ENCODE measurements around the gene SUSD2.

SUSD2 gene

DNA sequence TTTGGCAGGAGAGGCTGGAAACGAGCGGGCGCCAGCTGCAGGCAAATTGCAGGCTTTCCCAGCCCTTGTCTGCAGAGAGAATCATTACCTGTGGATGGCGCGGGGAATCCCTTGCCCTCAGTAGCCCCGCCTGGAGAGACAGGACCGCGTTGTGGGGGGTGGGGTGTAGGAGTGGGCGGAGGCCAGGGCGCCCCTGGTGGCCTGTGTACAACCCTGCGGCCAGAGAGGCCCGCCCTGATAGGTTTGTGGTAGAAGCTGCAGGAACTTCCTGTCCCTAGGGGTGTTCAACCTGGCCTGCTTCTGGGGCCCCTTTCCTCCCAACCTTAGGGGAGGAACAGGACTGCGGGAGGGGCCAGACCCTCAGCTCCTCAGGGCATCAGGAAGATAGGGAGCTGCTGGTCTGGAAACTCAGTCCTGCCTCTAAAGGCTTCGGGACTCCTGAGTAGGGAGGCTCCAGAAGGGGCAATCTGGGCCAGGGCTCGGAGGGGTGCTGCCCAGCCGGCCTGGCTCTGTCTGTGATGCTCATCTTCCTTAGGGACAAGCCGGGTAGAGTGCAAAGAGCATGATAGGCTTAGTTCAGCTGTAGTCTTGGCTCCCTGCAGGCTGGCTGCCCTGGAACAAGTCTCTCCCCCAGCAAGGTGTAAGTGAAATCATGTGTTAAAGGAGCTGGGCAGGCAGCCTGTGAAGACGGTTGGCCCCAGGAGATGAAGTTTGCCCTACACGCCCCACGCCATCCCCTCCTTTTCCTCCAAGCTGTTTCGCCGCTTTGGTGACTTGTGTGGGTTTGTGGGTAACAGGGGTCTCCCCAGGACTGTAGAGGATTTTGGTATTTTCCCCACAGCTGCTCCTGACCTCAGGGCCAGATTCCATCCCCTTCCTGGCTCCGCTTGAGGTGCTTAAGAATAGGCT lies 24.1 kb upstream of the SUSD2 start:
- Histone ChIP-seq H3K36me3 (ENCODE audit: control insufficient read depth in 4 of 4, insufficient read depth in 4 of 4, low read length in 3 of 4) (peaks cover 0 to 47% (median 20%) of the 10 kb centered on the region in 4 experiments), H3K27me3 (replicated peaks in 2 of 5; ENCODE audit: control insufficient read depth in 4 of 5, insufficient read depth in 5 of 5, low read length in 4 of 5) (no peaks in the 10 kb centered on the region), H3K4me1 (ENCODE audit: control extremely low read depth in 1 of 4, control insufficient read depth in 4 of 4, insufficient read depth in 4 of 4, low read length in 3 of 4) (peaks cover 4 to 76% (median 69%) of the 10 kb centered on the region in 4 experiments), H3K4me3 (ENCODE audit: control insufficient read depth in 1 of 7, extremely low read depth in 1 of 7, insufficient read depth in 4 of 7, low read depth in 2 of 7, low read length in 6 of 7) (peak overlapping the region; percentile 66 to 95 (median 84)), H3K27ac (ENCODE audit: insufficient read depth in 1 of 2, low read depth in 1 of 2, low read length in 2 of 2, poor library complexity in 1 of 2, severe bottlenecking in 2 of 2) (peak overlapping the region in 1 of 2 experiments; percentile 57), H3K9me3 (ENCODE audit: control extremely low read depth in 1 of 5, control insufficient read depth in 4 of 5, insufficient read depth in 2 of 5, low read depth in 1 of 5, low read length in 4 of 5) (no peaks in the 10 kb centered on the region)
- CTCF ChIA-PET = interaction anchor here (0.6 to 55.4 kb wide), 10 partner anchors 7 to 122 kb away, joined by 3 to 1213 read pairs (median 4); partner anchors contain the start of gene SUSD2
- 1% methylated on average over 10 of the region's 23 CpGs for WGBS (ENCODE audit: insufficient coverage)
- peak; percentile 87 to 93 (median 93) for DNase-seq
- POLR2A ChIA-PET = interaction anchor here (1.7 to 4.1 kb wide), 5 partner anchors 10 to 23 kb away, joined by 6 to 19 read pairs (median 10); no protein-coding TSS in a partner anchor

DNA sequence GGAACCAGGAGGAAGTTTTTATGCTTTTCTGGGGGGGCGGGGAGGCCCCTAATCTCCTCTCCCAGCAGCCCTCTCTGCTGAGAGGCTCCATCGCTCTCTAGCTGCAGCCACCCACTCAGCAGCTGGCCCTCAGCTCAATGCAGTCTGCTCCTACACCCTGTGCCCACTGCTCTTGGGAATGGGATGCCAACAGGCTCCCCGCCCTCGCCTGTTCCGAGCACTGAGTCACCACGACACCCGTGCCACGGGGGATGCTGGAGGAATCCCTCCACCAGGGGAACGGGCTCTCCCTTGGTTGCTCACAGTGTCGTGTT lies 23.5 kb upstream of the SUSD2 start:
- Histone ChIP-seq H3K4me1 (ENCODE audit: control extremely low read depth in 1 of 4, control insufficient read depth in 4 of 4, insufficient read depth in 4 of 4, low read length in 3 of 4) (peaks cover 4 to 76% (median 67%) of the 10 kb centered on the region in 4 experiments), H3K27ac (ENCODE audit: insufficient read depth in 1 of 2, low read depth in 1 of 2, low read length in 2 of 2, poor library complexity in 1 of 2, severe bottlenecking in 2 of 2) (peak overlapping the region in 1 of 2 experiments; percentile 37), H3K4me3 (ENCODE audit: control insufficient read depth in 1 of 7, extremely low read depth in 1 of 7, insufficient read depth in 4 of 7, low read depth in 2 of 7, low read length in 6 of 7) (peak overlapping the region in 6 of 7 experiments; percentile 80 to 95 (median 85)), H3K9me3 (ENCODE audit: control extremely low read depth in 1 of 5, control insufficient read depth in 4 of 5, insufficient read depth in 2 of 5, low read depth in 1 of 5, low read length in 4 of 5) (no peaks in the 10 kb centered on the region), H3K27me3 (replicated peaks in 2 of 5; ENCODE audit: control insufficient read depth in 4 of 5, insufficient read depth in 5 of 5, low read length in 4 of 5) (no peaks in the 10 kb centered on the region), H3K36me3 (ENCODE audit: control insufficient read depth in 4 of 4, insufficient read depth in 4 of 4, low read length in 3 of 4) (peaks cover 2 to 50% (median 22%) of the 10 kb centered on the region in 4 experiments)
- WGBS (ENCODE audit: insufficient coverage) = 31% methylated on average over 9 of the region's 10 CpGs
- CTCF ChIA-PET = interaction anchor here (0.6 to 55.4 kb wide), 6 partner anchors 6 to 122 kb away, joined by 3 to 1213 read pairs (median 12); partner anchors contain the start of gene SUSD2
- POLR2A ChIA-PET = interaction anchor here (0.6 to 4.1 kb wide), 4 partner anchors 10 to 67 kb away, joined by 3 to 19 read pairs (median 8); no protein-coding TSS in a partner anchor
- DNase-seq = no peak

DNA sequence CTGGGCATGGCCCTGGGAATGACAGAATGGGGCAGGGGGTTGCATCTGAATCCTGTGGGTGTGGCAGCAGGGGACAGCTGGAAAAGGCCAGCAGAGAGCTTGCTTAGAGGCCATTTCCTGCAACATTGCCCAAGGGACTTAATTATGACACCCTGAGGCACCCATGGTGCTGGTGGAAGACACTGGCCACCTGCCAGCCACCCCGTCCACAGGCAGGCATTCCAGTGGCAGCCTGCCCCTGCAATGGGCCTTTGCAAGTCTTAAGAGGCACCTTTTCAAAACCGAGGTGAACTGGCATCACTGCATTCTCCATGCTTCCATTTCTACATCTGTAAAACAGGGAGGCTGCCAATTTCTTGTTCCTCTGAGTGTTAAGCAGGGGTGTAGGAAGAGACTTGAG lies 21.6 kb upstream of the SUSD2 start:
- Histone ChIP-seq H3K27me3 (replicated peaks in 2 of 5; ENCODE audit: control insufficient read depth in 4 of 5, insufficient read depth in 5 of 5, low read length in 4 of 5) (no peaks in the 10 kb centered on the region), H3K9me3 (ENCODE audit: control extremely low read depth in 1 of 5, control insufficient read depth in 4 of 5, insufficient read depth in 2 of 5, low read depth in 1 of 5, low read length in 4 of 5) (no peaks in the 10 kb centered on the region), H3K27ac (ENCODE audit: insufficient read depth in 1 of 2, low read depth in 1 of 2, low read length in 2 of 2, poor library complexity in 1 of 2, severe bottlenecking in 2 of 2) (no peak overlapping the region), H3K4me1 (ENCODE audit: control extremely low read depth in 1 of 4, control insufficient read depth in 4 of 4, insufficient read depth in 4 of 4, low read length in 3 of 4) (peaks cover 2 to 57% (median 48%) of the 10 kb centered on the region in 4 experiments), H3K36me3 (ENCODE audit: control insufficient read depth in 4 of 4, insufficient read depth in 4 of 4, low read length in 3 of 4) (peaks cover 5 to 65% (median 33%) of the 10 kb centered on the region in 4 experiments), H3K4me3 (ENCODE audit: control insufficient read depth in 1 of 7, extremely low read depth in 1 of 7, insufficient read depth in 4 of 7, low read depth in 2 of 7, low read length in 6 of 7) (no peak overlapping the region)
- no peak for DNase-seq
- ChIA-PET POLR2A (interaction anchor here (0.6 kb wide), 1 partner anchor 14 kb away, joined by 3 read pairs; no protein-coding TSS in a partner anchor), CTCF (interaction anchor here (5.7 to 55.4 kb wide), 3 partner anchors 4 to 52 kb away, joined by 20 to 1213 read pairs (median 1213); partner anchors contain the start of gene SUSD2)
- WGBS (ENCODE audit: insufficient coverage) = 83% methylated on average over 1 of the region's 2 CpGs

DNA sequence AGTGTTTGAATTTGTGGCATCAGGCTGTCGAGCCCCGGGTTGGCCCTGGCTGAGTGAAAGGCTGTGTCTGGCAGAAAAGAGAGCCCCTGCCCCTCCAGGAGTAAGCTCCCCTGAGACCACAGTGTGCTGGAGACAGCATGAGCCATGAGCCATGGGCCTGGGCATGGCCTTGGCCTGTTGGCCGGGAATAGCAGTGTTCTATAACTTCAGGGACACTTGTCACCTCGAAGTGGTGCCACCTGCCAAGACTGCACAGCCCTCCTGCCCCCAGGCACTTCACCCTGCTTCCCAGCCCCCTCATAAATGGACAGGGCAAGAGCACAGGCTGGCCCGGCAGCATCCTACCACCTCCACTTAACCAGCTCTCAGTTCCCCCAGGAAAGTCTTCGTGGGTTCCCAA lies 20.7 kb upstream of the SUSD2 start:
- no peak overlapping the region for H3K4me3 ChIP-seq (ENCODE audit: control insufficient read depth in 1 of 7, extremely low read depth in 1 of 7, insufficient read depth in 4 of 7, low read depth in 2 of 7, low read length in 6 of 7)
- no peak for DNase-seq
- ChIA-PET POLR2A (interaction anchor here (0.6 to 1.1 kb wide), 3 partner anchors 14 to 46 kb away, joined by 3 read pairs; no protein-coding TSS in a partner anchor), CTCF (interaction anchor here (43.2 to 55.4 kb wide), 2 partner anchors 3 to 21 kb away, joined by 1213 read pairs; partner anchors contain the start of gene SUSD2)
- H3K27ac ChIP-seq (ENCODE audit: insufficient read depth in 1 of 2, low read depth in 1 of 2, low read length in 2 of 2, poor library complexity in 1 of 2, severe bottlenecking in 2 of 2) = no peak overlapping the region
- peaks cover 5 to 74% (median 41%) of the 10 kb centered on the region in 4 experiments for H3K36me3 ChIP-seq (ENCODE audit: control insufficient read depth in 4 of 4, insufficient read depth in 4 of 4, low read length in 3 of 4)
- H3K27me3 ChIP-seq (replicated peaks in 2 of 5; ENCODE audit: control insufficient read depth in 4 of 5, insufficient read depth in 5 of 5, low read length in 4 of 5) = no peaks in the 10 kb centered on the region
- H3K9me3 ChIP-seq (ENCODE audit: control extremely low read depth in 1 of 5, control insufficient read depth in 4 of 5, insufficient read depth in 2 of 5, low read depth in 1 of 5, low read length in 4 of 5) = no peaks in the 10 kb centered on the region
- 94% methylated on average over 5 of the region's 6 CpGs for WGBS (ENCODE audit: insufficient coverage)
- peaks cover 2 to 49% (median 39%) of the 10 kb centered on the region in 4 experiments for H3K4me1 ChIP-seq (ENCODE audit: control extremely low read depth in 1 of 4, control insufficient read depth in 4 of 4, insufficient read depth in 4 of 4, low read length in 3 of 4)

DNA sequence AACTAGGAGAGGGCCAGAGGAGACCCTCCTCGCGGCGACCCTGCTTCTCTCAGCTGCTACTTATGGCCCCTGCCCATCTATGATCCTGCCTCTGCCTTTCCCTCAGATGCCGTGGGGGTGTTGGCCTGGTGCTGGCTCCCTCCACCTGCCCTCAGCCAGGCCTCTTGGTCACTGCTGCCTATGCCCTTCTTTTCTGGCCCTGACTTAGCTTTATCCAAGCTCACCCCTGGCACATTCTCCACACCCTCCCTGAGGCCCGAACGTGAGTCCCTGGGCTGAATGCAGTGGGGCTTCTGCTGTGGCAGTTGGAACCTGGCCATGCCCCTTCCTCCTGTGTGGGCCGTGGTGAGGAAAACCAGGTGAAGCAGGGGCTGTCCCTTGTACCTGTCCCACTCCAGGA lies 19.8 kb upstream of the SUSD2 start:
- Histone ChIP-seq H3K27me3 (replicated peaks in 2 of 5; ENCODE audit: control insufficient read depth in 4 of 5, insufficient read depth in 5 of 5, low read length in 4 of 5) (no peaks in the 10 kb centered on the region), H3K9me3 (ENCODE audit: control extremely low read depth in 1 of 5, control insufficient read depth in 4 of 5, insufficient read depth in 2 of 5, low read depth in 1 of 5, low read length in 4 of 5) (no peaks in the 10 kb centered on the region), H3K4me1 (ENCODE audit: control extremely low read depth in 1 of 4, control insufficient read depth in 4 of 4, insufficient read depth in 4 of 4, low read length in 3 of 4) (peaks cover 2 to 43% (median 36%) of the 10 kb centered on the region in 4 experiments), H3K4me3 (ENCODE audit: control insufficient read depth in 1 of 7, extremely low read depth in 1 of 7, insufficient read depth in 4 of 7, low read depth in 2 of 7, low read length in 6 of 7) (no peak overlapping the region), H3K27ac (ENCODE audit: insufficient read depth in 1 of 2, low read depth in 1 of 2, low read length in 2 of 2, poor library complexity in 1 of 2, severe bottlenecking in 2 of 2) (no peak overlapping the region), H3K36me3 (ENCODE audit: control insufficient read depth in 4 of 4, insufficient read depth in 4 of 4, low read length in 3 of 4) (peaks cover 7 to 84% (median 49%) of the 10 kb centered on the region in 4 experiments)
- CTCF ChIA-PET = interaction anchor here (0.7 to 55.4 kb wide), 3 partner anchors 2 to 28 kb away, joined by 3 to 1213 read pairs (median 1213); partner anchors contain the start of gene SUSD2
- no peak for DNase-seq
- POLR2A ChIA-PET = no interaction called here
- 92% methylated on average over 6 of the region's 7 CpGs for WGBS (ENCODE audit: insufficient coverage)

DNA sequence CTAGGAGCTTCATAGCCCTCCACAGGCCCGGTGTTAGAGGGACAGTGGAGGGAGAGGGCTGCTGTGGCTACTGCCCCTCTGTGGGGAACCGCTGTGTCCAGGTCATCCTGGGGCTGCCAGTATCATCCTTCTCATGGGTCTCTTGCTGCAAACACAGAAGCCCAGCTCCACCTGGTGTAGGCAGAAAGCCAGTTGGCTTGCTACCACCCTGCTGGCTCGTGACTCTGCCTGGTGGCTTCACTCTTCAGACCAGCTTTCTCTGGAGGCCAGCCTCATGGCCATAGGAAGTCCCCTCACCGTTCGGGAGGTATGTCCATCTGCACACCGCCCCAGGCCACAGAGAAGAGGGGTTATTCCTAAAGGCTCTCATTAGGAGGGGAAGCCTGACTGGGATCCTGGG lies 19.4 kb upstream of the SUSD2 start:
- CTCF ChIA-PET = interaction anchor here (0.7 to 55.4 kb wide), 3 partner anchors 2 to 28 kb away, joined by 3 to 1213 read pairs (median 1213); partner anchors contain the start of gene SUSD2
- no peak for DNase-seq
- Histone ChIP-seq H3K9me3 (ENCODE audit: control extremely low read depth in 1 of 5, control insufficient read depth in 4 of 5, insufficient read depth in 2 of 5, low read depth in 1 of 5, low read length in 4 of 5) (no peaks in the 10 kb centered on the region), H3K36me3 (ENCODE audit: control insufficient read depth in 4 of 4, insufficient read depth in 4 of 4, low read length in 3 of 4) (peaks cover 10 to 87% (median 53%) of the 10 kb centered on the region in 4 experiments), H3K4me1 (ENCODE audit: control extremely low read depth in 1 of 4, control insufficient read depth in 4 of 4, insufficient read depth in 4 of 4, low read length in 3 of 4) (peaks cover 2 to 39% (median 32%) of the 10 kb centered on the region in 4 experiments), H3K4me3 (ENCODE audit: control insufficient read depth in 1 of 7, extremely low read depth in 1 of 7, insufficient read depth in 4 of 7, low read depth in 2 of 7, low read length in 6 of 7) (no peak overlapping the region), H3K27ac (ENCODE audit: insufficient read depth in 1 of 2, low read depth in 1 of 2, low read length in 2 of 2, poor library complexity in 1 of 2, severe bottlenecking in 2 of 2) (no peak overlapping the region), H3K27me3 (replicated peaks in 2 of 5; ENCODE audit: control insufficient read depth in 4 of 5, insufficient read depth in 5 of 5, low read length in 4 of 5) (no peaks in the 10 kb centered on the region)
- POLR2A ChIA-PET = no interaction called here
- WGBS (ENCODE audit: insufficient coverage) = 100% methylated on average over 6 of the region's 6 CpGs

All from common myeloid progenitor, CD34-positive (primary cell).